Daoy (cell line): ENCODE data around the gene SCAPER. TPM values are rescaled to one million over a fixed set of nuclear protein-coding genes. Genes with fewer than 3 reads are reported as not detected.

Experiments
- DNase-seq: peaks from one replicate; pipeline ENCODE4 v3.0.0-alpha.2; 2015; ENCODE audit warnings: low read depth
- total RNA-seq: library from RNA; depleted of rRNA; stranded (reverse); fragments of >200 nt; shearing (Covaris generic); gene quantifications from 2 replicates; pipeline ENCODE4 v1.2.3, GENCODE V29; 2014

Gene SCAPER
- total RNA-seq, 1 experiment from 2014 or later: 5.7 TPM

DNA sequence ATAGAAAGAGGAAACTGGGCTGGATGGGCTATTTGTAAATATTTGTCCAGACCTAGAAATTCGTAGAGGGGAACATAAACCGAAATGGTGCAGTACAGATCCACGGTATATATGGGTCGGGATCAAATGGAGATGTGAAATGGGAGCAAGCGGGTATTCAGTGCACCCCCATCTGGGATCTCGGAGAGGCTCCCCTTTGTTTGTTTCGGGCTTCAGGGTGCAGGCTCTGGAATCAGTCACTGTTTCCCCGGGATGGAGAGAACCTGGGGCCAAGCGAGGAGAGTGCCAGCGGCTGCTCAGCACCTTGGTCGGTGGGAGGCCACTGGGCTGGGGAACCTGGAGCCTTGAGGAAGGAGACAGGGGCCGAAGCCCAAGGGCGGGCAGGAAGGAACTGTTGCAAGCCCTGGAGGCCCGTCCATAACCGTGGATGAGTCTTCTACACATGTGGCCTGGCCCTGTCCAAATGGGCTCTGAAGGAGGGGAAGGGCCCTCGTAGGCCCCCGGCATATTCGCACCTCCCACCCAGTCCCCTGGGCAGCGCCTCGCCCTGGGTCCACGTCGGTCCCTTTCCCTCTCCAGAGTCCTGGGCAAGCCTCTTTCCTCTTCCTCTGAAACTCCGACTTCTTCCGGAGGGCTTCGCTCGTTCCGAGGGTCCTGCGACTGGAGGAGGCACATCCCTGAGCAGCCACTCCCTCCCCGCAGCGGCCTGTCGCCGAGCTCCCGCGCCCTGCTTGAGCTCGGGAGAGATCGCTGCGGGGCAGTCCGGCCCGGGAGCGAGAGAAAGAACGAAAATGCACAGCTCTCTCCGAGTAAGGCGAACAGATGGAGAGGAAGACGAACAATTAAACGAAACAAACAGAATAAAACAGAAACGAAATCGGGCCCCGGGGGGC, 565.6 kb downstream of the SCAPER start:
- no peak for DNase-seq

DNA sequence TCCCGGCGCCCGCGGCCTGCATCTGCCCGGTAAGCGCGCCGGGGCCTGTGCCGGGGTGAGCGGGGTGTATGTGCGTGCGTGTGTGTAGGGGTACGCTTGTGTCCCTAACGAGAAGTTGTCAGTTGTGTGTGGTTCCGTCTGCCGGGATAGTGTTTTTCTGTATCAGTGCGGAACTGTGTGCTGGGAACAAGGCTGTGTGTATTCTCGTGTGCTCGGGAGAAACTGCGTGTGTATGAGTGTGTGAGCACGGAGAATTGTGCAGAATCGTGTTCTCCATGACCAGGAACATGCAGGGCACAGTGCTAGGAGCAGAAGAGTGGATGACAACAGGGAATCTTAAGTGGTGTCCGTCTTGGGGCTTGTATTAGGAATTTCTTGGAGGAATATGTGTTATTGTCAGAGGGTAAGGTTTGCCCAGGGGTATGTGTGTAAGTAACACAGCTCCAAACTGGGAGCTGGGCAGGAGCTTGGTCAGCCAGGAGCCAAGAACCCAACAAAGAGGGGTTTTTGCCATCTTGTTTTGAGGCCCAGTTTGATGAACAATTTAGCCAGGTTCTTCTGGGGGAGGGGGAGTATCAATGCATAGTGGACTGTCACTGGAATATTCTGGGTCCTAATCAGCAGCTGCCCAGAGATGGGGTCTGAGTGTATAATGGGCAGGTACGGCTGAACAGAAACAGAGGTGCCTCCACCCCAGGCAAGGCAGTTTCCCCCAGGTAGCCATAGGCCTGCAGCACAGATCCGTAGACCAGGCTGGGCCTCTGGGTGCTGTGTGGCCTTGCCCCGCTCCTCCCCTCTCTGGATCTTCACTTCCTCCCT, 566.4 kb downstream of the SCAPER start:
- no peak for DNase-seq

DNA sequence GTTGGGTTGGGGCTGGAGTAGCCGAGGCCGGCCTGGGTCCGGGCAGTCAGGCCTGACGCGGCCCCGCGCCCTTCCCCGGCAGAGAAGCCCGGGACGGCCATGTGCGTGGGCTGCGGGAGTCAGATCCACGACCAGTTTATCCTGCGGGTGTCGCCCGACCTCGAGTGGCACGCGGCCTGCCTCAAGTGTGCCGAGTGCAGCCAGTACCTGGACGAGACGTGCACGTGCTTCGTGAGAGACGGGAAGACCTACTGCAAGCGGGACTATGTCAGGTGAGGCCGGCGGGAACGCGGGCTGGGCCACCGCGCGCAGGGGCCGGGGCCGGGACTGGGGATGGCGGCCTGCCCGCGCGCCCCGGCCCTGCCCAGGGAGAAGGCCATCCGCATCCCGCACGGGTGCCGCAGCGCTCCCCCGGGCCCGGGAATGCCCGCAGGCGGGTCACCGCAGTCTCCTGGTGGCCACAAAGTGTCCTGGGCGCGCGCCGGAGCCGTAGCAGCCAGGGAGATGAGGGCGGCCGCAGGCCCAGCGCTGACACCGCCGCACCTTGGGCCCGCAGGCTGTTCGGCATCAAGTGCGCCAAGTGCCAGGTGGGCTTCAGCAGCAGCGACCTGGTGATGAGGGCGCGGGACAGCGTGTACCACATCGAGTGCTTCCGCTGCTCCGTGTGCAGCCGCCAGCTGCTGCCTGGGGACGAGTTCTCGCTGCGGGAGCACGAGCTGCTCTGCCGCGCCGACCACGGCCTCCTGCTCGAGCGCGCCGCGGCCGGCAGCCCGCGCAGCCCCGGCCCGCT, 567.2 kb downstream of the SCAPER start:
- peak; percentile 13 for DNase-seq

DNA sequence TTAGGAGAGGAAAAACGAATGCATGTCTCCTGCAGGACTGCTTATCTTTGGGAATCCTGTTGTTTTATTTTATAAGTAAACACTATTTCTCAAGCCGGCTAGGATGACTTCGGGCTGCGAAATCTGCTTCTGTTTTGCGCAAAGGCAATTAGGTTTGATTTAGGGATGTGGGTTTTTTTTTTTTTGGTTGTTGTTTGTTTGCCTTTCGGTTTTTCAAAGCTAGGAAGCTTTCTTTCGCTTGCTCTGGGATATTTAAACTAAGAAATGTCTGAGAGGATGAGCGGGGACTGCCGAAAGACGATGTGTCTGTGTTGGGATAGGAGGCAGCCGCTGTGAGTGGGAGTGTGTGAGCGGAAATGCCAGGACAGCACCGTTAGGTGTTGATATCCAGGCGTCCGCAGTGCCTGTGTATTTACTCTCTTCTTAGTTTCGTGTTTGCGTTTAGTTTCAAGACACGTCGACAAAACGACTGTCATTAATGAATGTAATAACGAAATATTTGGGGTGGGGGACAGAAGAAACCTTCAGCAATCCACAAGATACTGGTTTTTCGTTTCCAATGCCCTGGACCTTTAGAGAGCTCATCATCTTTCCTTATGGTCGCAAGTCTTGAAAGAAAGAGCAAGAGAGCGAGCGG, 568.0 kb downstream of the SCAPER start:
- DNase-seq: peak; percentile 63

DNA sequence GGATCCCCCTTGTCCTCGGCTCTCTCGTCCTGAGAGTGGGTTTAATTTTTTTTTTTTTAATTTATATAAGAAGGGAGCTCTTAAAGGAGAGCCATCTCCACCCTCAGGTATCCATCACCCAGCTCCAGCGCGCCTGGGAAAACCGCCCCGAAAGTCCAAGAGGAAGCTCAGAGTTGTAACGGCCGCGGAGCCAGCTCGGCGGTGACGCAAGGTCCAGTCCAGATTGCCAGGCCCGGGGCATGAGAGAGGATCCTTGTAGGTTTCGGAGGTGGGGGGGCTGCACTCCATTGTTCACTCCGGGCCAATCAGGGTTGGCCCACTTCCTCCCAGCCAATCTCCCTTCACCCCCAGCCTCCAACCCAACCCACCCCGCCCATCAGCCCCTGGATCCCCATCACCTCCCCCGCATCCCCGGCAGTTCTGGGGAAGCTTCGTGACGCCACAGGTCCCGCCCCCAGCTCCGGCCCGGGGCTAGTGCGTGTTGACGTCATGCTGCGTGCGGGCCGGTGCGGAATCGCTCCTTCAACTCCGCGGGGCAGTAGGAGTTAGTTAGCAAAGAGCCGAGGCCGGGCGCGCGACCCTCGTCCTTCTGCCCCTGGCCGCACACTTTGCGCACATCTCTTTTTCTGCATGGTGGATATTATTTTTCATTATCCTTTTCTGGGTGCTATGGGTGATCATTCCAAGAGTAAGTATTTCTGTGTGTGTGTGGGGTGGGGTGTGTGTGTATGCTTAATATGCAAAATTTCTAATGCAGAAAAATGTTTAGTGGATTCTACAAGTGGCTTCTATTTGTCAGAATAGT, 568.7 kb downstream of the SCAPER start, which contains the start of gene ISL2:
Gene ISL2 (plus strand): TSS at position 520 of the 805 bp plus-strand sequence. CDS start 111 bp downstream, at position 631.
- DNase-seq: peak; percentile 98

DNA sequence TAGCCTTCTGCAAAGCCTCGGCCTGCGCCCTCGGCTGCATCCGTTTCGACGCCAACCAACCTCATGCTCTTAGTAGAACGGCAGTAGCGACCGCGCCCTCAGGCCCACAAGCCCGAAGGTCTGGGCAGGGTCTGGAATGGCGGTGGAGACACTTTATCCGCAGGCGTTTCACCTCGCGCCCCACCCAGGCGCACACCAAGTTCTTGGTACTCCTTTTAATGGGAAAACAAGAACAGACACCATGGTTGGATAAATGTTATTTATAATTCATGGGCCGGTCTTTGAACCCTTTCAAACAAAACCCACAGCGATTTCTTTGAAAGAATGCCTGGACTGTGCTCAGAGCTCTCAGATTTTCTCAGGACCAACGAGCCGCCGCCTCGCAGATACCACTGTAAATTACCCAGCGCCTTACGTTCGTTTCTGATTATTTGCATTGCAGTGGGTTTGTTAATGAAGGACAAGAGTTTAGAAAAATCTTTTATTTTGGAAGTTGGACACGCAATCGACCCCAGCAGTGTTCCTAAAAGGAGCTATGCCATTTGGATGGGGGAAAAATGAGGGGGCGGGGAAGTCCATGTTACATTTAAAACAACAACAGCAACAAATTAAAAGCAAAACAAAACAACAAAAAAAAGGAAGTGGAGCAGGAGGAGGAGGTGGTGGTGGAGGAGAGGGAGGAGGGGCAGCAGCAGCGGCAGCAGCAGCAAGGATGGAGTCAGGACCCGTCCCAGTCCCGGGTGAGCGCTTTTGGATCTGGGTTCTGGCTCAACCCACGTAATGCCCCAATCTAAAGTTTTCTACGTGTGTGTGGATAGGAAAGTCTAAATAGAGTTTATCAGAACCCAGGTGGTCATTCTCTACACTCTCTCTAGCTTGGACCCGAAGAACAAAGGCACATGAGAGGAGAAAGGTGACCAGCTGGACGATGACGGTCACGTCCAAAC, 569.6 kb downstream of the SCAPER start:
- peak; percentile 39 for DNase-seq

DNA sequence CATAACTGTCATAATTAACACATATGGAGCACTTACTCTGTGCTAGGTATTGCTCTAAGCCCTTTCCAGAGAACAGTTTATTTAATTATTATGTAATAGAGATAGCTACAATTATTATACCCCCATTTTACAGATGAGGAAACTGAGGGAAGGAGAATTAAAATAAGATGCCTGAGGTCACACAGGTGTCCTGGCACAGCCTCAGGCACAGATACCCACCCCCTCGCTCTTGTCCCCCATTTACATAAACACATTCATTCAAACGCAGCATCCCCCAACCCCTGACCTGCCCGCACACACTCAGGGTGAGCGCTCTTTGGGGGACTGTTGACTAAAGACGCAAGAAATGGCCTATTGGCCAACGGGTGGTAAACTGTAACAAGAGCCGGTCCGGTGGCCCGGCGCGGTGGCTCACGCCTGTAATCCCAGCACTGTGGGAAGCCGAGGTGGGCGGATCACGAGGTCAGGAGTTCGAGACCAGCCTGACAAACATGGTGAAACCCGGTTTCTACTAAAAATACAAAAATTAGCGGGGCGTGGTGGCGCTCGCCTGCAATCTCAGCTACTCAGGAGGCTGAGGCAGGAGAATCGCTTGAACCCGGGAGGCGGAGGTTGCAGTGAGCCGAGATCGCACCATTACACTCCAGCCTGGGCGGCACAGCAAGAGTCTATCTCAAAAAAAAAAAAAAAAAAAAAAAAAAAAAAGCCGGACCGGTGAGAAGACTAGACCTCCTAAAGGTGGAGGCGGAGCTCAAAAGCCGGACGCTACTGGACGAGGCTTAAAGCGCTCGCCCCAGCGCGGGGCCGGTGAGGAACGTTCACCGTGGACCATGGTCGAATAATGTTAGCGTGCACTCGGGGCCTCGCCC, 570.5 kb downstream of the SCAPER start:
- DNase-seq: no peak

DNA sequence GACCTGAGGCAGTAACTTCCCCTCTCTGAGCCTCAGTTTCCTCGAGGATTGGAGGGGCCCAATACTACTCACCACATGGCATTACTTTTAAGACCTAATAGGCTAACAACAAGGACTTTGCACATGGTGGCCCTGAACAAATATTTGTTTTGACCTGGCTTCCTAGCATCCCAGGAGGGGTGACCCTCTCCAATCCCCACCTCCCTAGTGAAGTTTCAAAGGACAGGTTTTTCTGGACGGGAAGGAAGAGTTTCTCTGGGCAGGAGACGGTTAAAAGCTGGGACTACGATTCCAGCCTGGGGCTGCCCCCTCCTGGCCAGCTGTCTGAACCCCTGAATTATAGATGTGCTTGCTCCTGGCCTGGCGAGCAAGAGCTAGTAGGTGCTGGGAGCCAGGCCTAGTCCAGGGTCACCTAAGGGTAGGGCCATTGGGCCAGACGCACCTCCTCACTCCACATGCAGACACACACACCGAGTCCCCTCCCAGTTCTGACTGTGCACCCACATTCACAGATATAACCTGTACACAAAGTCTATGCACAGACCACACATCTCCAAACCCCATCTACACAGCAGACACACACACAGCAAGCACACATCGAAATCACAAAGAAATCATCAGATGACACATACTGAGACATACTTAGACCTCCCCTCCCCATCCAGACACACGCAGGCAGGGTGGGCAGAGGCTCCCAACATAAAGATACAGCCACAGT, 571.3 kb downstream of the SCAPER start:
- no peak for DNase-seq

DNA sequence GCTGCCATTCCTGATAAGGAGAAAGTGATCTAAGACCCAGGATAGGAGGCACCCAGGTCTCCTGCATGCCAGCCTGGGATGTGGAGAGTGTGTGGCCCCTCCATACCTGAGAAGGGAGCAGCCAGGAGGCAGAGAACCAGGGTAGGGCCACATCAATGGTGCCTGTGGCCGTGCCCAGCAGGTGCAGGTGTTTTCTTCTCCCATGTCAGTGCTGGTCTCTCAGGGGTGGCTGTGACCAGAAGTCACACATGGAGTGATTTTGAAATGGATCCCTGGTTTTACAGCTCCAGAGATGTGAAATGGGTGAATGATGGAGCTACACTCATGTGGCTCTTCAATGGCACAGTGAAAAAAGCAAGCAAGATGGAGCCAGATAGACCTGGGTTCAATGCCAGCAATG, 571.8 kb downstream of the SCAPER start:
- DNase-seq: no peak

DNA sequence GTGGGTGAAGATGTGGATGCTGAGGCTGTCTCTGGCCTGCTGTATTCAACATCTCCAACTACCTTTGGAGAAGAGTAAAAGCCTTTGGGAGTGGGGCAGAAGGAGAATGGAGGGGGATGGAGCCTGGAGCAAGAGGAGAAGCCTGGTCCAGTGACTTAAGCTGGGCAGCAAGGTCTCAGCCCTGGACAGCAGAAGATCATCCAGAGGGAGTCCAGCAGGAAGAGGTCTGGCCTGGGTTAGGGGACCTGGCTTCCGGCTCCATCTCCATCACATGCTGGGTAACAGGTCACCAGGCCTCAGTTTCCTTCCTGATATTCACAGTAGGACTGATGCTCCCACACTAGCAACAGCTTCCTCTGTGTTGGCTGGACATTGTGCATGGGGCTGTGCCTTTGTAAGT, 572.3 kb downstream of the SCAPER start:
- no peak for DNase-seq

DNA sequence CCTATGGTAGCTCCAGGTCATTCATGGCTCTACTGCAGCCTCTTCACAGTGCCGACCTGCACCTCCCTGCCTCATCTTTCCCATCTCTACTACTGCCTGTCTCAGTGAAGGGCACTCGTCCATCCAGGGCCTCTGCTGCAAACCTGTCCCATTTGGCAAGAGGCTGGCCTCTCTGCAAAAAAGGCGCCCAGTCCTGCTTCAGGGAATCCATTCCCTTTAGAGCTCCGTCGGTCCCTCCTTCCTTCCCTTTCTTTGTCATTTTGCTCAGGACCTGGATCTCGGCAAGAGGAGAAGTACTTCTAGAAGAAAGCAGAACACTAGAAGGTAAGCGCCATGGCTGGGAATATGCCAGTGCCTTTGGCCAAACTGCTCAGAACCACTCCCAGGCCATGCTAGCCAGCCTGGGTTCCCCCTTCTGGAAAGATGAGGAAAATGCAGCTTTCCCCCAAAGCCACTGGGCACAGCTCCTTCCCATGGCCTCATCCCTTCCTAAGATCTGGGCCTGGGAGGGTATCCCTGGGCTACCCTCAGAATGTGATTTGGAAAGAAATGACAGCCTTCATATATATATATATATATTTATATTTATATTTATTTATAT, 575.0 kb downstream of the SCAPER start:
- peak; percentile 63 for DNase-seq

DNA sequence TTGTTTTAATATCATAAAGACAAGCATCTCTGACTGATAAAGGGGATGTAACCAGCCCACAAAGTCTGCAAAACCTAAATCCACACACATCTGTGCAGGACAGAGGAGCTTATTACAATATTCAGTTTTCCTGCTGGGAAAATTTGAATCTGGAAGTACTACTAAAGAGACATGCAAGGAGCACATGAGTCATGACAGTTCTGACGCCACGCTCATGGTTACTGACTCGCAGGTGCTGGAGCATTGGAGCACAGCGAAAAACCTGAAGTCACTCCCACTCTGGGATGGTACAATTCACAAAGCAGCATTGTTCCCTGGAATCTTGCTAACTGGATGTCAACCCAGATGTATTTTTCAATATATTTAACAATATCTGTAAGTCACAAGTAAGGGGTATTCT, 576.2 kb downstream of the SCAPER start:
- peak; percentile 33 for DNase-seq

DNA sequence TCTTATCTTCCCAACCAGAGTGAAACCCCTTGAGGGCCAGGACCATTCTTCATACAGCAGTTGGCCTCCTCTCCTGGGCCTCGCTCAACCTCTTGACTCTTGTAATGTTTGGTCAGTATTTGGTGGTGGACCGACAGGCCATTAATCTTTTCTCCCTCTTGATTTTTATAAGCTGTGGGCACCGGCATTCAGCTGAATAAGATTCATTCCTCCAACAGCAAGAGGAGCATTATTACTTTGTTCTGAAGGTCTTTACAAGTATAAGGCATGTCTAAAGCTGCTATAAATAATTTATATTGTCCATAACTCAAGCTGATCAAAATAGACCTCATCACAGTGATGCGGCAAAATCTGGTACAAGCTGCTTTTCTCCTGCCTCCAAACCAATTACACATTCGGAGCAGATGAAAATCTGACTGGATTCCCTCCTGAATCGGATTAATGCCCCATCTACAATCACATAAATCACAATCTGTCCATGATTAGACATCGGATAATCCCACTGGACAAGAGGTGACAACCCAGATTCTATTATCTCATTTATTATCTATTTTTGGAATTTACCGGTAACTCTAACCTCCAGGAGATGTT, 576.9 kb downstream of the SCAPER start:
- DNase-seq: no peak

DNA sequence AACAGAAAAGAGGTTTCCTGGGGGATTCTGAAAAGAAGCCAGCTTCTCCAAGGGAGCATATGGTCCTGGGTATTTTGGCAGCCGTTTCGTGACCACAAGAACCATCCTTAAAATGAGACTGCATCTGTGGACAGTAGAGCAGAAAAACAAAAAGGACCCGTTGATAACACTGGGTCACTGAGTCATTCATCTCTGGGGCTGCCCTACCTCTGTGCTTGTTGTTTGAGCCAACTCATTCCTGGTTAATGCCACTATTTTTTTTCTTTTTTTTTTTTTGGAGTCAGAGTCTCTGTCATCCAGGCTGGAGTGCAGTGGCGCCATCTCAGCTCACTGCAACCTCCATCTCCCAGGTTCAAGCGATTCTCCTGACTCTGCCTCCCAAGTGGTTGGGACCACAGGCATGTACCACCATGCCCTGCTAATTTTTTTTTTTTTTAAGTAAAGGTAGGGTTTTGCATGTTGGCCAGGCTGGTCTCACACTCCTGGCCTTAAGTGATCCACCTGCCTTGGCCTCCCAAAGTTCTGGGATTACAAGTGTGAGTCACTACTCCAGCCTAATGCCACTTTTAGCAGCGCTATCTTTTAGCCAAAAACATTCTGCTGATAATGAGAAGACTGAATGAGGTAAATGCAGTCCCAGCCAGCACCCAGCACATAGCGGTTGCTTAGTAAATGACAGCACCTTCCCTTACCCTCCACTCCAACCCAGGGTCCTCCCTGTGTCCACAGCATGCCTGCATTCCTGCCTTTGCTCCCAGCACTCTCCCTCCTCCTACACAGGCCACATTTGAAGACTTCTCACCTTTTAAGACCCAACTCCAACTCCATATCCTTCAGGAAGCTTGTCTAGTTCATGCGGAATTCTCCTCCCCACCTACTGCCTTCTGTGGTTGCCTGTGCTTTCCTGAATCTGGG, 577.7 kb downstream of the SCAPER start:
- peak; percentile 80 for DNase-seq

DNA sequence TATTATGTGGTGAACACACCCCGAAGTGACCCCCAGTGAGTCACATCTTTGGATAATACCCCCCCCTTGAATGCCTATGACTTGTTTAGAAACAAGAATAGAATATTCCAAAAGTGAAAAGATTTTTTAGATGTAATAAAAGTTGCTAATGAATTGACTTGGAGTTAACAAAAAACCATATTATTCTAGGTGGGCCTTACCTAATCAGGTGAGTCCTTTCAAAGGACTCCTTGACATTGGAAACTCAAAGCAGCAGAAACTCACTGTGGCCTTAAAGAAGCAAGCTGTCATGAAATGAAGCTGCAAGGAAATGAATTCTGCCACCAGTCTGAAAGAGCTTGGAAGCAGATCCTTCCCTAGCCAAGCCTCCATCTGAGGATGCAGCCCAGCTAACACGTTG, 579.4 kb downstream of the SCAPER start:
- no peak for DNase-seq

DNA sequence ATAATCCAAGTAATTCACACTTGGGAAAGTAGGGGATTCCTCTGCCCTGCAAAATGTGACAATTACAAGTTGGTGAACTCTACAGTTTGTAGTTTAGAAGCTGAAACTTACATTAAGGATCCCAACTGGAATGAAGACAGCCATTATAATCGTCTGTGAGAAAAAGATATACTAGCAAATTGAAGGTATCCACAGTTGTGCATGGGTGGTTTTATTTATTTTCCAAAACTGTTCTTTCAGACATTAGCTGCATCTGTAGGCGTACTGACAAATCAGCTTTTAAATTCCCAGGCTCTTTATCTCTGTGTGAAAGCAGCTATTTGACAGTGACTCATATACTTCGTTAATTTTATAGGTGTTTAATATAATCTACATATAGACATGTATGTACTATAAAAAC, 581.1 kb downstream of the SCAPER start:
- no peak for DNase-seq
